HPDE6-E6E7 (cell line): ENCODE measurements around the gene OPALIN.
A peak's percentile ranks its signal among the peaks of the same experiment; 100 is the strongest.

Source experiments
- DNase-seq: peaks from one replicate; pipeline ENCODE4 v3.0.0; 2011; ENCODE audit warnings: missing footprints; ENCODE audit errors: extremely low spot score

OPALIN gene

DNA sequence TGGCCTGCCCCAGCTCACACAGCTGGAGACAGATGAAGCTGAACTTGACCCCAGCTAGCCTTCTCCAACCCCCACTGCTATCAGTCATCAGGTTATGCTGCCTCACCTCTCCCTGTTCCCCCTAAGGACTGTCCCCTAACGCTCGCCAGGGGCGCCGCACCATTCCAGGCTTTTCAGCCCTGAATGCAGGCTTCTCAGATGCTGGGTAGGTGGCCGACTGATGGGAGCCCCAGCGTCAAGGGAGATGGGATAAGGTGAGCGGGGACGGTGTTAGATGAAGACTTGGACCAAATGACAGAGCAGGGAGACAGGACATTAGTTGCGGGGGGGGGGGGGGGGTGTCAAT is 15.8 kb upstream of the OPALIN start:
- DNase-seq, result no peak

DNA sequence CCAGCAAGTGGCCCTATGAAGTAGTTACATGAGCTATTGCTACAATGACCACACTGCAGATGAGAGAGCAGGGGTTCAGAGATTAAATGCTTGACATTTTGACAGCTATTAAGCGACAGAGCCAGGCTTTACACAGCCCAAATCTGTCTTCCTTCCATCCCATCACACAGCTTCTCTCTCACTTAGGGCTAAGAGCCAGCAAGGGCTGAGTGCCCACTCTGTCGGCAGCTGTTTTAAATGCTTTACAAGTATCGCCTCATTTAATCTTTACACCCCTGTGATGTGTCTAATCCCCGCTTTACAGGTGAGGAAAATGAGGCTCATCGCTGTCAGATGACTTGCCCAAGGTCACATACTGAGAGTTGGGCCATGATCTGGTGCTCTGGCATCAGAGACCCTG is 15.2 kb upstream of the OPALIN start:
- DNase-seq, result no peak

GRCh38 chr10:96371356-96371755 is 12.6 kb upstream of the OPALIN start:
- DNase-seq, result no peak

DNA sequence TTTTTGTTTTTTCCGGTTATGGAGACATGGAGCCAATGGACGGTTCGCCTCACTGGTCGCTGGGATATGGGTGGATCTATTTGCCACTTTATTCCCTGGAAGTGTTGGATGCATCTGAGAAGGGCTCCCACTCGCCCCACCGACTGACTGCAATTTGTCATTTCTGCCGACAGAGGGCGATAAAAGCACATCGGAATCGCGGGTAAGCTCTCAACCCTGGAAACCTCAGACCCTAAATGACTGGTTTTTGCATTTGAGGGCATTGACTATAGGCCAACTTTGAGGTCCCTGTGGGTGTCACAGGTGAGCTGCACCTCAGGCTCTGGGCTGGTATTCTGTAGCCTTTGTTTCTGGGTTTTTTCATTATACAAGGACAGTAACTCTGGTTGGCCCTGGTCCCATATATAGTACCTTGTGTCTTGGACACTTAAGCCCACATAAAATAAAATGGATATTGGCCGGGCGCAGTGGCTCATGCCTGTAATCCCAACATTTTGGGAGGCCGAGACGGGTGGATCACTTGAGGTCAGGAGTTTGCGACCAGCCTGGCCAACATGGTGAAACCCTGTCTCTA is 11.9 kb upstream of the OPALIN start:
- peak; percentile 52 for DNase-seq

GRCh38 chr10:96369890-96370583 is 11.2 kb upstream of the OPALIN start:
- DNase-seq, result peak; percentile 45

DNA sequence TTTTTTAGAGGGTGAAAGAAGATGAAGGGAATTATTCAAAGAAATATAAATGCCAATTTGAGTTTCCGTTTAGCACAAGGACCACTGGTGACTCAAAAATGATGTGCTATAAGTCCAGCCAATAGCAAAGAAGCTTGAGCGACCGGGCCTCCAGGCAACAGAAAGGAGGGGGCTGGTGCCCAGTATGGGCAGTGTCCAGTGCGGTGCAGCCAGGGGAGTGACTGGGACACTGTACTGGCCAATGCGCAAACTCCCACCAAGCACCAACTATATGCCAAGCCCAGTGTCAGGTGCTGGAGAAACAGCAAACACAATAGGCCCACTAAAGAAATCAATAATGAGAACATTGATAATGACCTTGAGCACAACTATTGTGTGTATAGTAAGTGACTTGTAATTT is 10.2 kb upstream of the OPALIN start:
- no peak for DNase-seq

GRCh38 chr10:96367470-96367869 is 8.7 kb upstream of the OPALIN start:
- DNase-seq, result no peak

DNA sequence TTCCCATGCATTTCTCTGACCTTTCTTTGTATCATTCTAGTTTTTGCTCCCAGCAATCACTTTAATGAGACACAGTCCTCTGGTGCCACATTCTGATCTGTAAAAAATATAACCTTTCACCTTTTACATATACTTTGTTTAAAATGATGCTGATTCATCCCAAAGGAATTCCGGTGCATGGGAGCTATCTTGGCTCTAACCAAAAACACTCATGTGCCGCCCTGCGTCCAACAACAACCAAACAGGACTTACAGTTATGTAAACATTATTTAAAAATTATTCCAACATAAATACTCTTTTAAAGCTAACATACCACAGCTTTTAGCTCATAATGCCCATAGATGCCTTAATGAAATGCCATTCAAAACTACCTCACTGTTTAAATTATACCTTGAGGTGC is 7.7 kb upstream of the OPALIN start:
- no peak for DNase-seq

DNA sequence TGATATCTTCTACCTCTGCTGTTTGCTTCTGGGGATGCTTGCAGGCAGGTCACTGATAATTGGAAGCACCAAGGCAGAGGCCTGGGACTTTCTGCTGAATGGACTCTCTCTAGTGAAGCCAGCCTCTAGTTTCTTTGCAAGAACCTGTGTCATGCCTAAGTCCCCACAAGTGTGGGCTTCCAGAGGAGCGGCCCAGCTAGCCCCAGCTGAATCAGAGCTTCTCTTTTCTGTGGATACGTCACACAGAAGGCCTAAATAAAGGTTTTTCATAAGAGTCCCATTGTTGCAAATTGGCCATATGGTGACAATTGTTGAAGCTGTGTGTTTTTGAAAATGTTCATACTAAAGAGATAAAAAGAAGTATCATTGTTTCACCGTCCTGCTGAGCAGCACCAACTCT is 6.8 kb upstream of the OPALIN start:
- no peak for DNase-seq

GRCh38 chr10:96360766-96361165 is 2.0 kb upstream of the OPALIN start:
- DNase-seq, result no peak

- DNase-seq, result no peak
Observed at GRCh38 chr10:96360331-96360730, 1.5 kb upstream of the OPALIN start.

DNA sequence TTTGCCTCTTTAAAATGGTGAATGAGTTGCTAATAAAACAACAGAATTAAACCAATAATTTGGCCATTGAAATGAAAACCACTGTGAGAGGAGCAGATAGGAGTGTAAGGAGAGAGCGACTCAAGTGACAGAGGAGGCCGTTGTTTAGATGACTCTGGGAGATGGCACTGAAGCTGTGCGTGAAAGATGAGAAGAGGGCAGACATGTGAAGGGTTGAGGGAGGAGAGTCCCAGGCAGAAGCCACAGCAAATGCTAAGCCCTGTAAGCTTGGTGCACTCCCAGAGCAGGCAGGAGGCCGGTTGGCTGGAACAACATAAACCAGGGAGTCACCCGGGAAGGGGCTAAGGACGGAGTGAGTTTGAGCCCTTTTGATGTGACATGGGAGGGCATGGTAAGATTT is 814 bp upstream of the OPALIN start:
- DNase-seq, result no peak

GRCh38 chr10:96357038-96357620 is 1.7 kb downstream of the OPALIN start:
- no peak for DNase-seq

DNA sequence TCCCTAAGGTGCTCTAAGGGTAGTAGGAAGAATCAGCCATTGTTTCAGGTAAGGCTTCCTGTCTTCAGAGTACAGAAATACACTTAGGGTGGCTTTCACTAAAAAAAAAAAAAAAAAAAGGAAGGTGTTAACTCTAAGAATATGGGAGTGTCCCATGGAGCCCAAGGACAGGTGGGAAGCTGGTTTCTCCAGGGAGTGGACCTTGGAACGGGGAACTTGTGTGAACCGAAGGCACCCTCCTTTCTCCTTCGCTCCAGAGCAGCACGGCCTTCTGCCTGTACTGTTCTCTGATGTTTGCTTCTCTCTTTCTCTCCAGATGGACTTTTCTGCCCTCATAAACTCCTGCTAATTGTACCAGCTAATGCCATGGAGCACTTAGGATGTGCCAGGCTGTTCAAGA is 6.2 kb downstream of the OPALIN start:
- DNase-seq, result no peak

GRCh38 chr10:96352027-96352426 is 6.8 kb downstream of the OPALIN start:
- DNase-seq, result no peak

GRCh38 chr10:96346295-96346694 is 12.5 kb downstream of the OPALIN start:
- DNase-seq, result no peak

DNA sequence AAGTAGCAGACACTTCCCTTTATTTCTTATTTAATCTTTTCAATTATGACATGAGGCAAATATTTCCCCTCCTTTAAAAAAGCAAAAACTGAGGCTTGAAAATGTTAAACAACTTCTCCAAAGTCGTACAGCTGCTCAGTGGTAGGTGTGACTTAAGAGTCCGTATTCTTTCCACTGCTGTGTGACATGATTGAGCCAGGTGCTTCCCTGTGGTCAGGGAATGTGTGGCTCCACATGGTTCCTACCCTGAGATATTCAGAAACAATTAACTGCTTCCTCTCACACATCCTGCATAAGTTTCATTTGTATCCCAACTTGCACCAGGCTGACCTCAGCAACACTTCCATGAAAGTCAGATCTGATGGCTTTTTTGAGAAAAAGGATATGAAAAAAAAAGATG is 13.6 kb downstream of the OPALIN start:
- DNase-seq, result no peak

DNA sequence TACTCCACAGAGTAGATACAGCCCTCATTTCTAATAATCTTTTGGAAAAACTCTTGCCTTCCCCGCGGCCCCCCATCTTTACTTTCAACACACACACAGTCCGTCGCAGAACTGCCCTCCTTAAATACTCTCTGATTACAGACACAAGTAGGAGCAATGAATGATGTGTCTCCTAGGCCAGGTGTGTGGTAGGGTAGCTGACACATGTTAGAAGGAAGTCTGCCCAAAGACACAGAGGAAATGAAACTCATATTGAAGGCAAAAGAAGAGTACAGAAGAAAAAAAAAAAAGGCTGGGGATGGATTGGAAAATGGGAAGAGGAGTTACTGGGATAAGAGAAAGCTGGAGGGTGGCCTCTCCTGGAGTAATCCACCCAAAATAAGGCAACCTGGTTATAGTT is 14.6 kb downstream of the OPALIN start:
- DNase-seq, result no peak

DNA sequence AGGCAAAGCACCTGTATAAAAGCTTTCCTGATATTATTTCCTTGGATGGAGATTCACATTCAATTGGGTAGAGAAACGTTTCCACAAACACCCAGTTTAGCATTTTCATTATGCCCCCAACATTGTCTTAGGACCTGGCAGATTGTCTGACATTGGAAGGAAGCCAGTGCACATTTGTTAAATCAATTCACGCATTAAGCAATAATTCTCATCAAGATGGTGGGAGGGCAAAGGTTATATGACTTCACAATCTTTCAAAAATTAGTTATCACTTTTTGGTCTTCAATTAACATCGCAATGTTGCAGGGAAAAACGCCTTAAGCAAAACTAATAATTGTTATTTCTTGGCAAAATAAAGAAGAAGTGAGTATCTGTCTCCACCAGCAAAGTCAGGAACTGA is 16.4 kb downstream of the OPALIN start:
- DNase-seq, result no peak

GRCh38 chr10:96341219-96342182 is 17.3 kb downstream of the OPALIN start:
- no peak for DNase-seq

DNA sequence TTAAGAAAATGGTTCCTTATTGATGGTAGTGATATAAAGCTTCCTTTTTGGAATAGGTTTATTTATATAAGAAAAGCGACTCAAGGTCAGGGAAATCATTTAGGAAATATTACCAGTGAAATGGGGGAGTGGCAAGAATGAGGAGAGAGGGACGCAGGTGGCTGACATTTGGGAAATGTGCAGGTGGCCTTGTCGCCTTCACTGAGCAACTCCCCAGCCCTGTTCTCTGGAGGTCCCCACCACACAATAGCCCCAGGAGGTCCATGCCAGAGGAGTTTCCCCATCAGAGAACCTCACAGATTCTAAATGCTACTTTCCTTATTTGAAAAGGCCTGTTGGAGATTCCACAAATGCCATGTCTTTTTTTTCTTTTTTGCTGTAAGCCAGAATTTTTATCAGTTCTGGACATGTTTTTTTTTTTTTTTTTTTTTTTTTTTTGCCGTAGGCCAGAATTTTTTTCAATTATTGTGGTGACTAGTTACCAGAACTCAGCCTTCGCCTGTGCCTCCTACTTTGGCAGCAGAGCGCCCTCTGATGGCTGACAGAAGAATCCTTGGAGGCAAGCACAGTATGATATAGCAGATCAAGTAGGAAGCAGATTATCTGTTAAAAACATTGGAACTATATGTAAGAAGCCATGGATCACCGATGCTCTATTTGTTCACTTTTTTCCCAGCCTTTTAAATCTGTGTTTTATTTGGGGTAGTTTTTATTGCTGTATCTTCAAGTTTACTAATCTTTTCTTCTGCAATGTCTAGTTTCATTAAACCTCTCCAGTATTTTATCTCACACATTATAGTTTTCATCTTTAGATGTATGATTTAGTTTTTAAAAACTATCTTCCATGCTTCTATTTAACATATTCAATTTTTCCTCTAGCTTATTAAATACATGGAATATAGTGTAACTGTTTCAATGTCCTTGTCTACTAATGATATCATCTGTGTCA is 18.6 kb downstream of the OPALIN start:
- peak; percentile 55 for DNase-seq
